A673 (cell line): ENCODE results near the gene ACADVL.

Source experiments
- EZH2 ChIP-seq: fragments of 200-600 bp; sonication (generic); IDR thresholded peaks from 2 replicates; pipeline ENCODE4 v1.6.1; 2017; ENCODE audit warnings: borderline replicate concordance, low read depth, mild to moderate bottlenecking, mixed read lengths, antibody characterized with exemption, low read length; ENCODE audit not compliant: poor library complexity, severe bottlenecking
- TF ChIP-seq, protein P1 (sequence below): fragments of 300-800, 200-600 bp; sonication (generic); conservative IDR thresholded peaks from 2 replicates; pipeline ENCODE4 v1.5.1; 2017; ENCODE audit warnings: low read depth, mild to moderate bottlenecking, antibody characterized with exemption, low read length, moderate library complexity, mixed read lengths

GRCh38 chr17:7191069-7191468, 28.7 kb upstream of the ACADVL start:
- TF ChIP-seq, protein P1, sequence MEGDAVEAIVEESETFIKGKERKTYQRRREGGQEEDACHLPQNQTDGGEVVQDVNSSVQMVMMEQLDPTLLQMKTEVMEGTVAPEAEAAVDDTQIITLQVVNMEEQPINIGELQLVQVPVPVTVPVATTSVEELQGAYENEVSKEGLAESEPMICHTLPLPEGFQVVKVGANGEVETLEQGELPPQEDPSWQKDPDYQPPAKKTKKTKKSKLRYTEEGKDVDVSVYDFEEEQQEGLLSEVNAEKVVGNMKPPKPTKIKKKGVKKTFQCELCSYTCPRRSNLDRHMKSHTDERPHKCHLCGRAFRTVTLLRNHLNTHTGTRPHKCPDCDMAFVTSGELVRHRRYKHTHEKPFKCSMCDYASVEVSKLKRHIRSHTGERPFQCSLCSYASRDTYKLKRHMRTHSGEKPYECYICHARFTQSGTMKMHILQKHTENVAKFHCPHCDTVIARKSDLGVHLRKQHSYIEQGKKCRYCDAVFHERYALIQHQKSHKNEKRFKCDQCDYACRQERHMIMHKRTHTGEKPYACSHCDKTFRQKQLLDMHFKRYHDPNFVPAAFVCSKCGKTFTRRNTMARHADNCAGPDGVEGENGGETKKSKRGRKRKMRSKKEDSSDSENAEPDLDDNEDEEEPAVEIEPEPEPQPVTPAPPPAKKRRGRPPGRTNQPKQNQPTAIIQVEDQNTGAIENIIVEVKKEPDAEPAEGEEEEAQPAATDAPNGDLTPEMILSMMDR, result no peak
- no peak for TF ChIP-seq EZH2
